Sciatic nerve (tissue), 2 donors: ENCODE data around the gene FAM153A. TPM values are rescaled to one million over a fixed set of nuclear protein-coding genes. Genes with fewer than 3 reads are reported as not detected.
A peak's percentile ranks its signal among the peaks of the same experiment; 100 is the strongest.
"Not testable (repeated sequence)": the region's sequence is repeated elsewhere in the genome, so short reads cannot be mapped to it uniquely, and the experiment has no call there.

Experiments
- ATAC-seq: fragments of 200-7000 bp; cut with Tn5 transposase; one replicate; pipeline ENCODE4 v1.9.1; 2020; ENCODE audit warnings: mild to moderate bottlenecking, moderate library complexity
- DNase-seq: peaks from one replicate; pipeline ENCODE4 v3.0.0-alpha.2; 2020; ENCODE audit warnings: low spot score
- intact Hi-C: fragments of 100-400 bp; cut with DNase I; formaldehyde crosslinking; loops from one replicate; pipeline ENCODE4 v1.14.2; 2022
- total RNA-seq: library from RNA; stranded (reverse); fragmentation: NEBNext Ultra II Directional; extraction: Animal tissue kit (Norgen Biotek cat#: 25700); gene quantifications from one replicate; pipeline ENCODE4 v1.2.1, GENCODE V29; 2021
- donor health status: DM: no; HTN: no; CAD: no.
- donor health status: DM: no; HTN: no; CAD: no.

The FAM153A gene
- total RNA-seq, 1 donor from 2014 or later, result 3.0 TPM

DNA sequence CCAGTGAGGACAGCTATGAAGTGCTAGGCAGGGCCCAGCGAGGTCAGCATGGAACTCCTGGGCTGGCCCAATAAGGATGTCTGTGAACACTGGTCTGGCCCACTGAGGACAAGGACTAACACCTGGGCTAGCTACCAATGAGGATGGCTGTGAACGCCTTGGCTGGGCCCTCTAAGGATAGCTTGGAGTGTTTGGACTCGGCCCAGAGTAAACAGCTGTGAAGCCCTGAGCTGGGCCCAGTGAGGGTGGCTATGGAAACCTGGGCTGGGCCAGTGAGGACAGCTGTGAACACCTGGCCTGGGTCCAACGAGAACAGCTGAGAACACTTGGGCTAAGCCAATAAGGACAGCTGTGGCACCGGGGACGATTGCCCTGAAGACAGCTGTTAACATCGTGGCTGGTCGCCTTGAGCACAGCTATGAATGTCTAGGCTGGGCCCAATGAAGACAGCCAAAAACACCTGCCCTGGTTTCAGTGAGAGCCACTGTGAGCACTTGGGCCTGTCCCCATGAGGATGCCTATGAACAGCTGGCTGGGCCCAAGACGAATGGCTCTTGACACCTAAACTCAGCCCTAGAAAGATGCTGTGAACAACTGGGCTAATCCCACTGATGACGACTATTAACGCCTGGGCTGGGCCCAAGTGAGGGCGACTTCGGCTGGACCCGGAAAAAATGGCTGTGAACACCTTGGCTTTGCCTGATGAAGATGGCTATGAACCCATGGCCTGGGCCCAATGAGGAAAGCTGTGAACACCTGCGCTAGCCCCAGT lies 18.8 kb downstream of the FAM153A start:
- DNase-seq, ATAC-seq, intact Hi-C loops: not testable (repeated sequence)

DNA sequence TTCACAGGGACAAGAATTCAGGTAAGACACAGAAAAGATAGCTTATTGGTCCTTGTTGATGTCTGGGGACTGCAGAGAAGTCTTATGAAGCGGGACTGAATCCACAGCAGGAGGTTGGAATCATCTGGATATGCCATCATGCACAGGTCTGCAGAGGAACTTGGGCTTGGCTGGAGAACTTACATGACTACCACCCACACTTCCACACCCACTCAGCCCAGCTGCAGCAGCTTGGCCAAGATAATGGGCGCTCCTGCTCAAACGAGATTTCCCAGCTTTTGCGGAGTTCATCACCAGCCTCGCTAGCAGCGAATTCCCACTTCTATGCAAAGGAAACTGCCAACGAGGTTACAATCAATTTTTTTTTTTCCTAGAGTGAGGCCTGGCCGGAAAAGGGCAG lies 21.7 kb downstream of the FAM153A start:
- intact Hi-C loops, result not testable (repeated sequence)

DNA sequence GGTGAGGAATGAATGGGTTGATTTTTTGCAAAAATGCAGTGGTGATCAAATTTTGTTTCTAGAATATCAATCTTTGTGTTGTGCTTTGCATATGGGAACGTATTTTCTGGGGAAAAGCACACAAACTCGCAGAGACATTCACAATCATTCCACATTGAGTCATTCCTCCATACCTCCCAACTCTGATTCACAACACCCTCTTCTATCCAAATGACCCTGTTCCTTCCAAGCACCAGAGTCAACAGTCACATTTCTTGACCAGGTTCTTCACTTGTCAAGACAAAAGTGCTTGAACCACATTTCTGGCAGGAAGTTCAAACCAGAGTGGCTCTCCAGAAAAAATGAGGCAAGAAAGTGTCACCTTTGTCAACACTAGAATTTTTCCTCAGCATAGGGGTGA lies 35.3 kb downstream of the FAM153A start:
- ATAC-seq, intact Hi-C loops, DNase-seq: not testable (repeated sequence)

More for the DNA sequence above, 21.7 kb downstream of the FAM153A start:
- DNase-seq, ATAC-seq: not testable (repeated sequence)

DNA sequence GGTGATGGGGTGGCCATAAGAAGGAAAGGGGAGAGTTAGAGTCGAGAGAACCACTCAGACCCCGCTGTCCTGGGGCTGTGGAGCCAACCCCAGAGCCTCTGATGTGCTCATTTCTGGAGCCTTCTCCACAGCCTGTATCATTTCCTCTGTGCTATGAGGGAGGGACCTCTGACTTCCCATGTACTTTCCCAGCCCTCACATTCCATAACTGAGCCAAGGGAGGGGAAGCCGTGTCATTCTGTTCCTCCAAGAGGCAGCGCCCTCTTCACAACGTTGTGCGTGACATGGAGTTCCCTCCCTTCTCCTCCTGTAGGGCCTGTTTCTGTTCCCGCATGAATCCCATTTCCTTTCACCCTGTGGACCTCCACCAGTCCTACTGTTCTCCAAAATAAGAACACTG lies 57.8 kb downstream of the FAM153A start:
- ATAC-seq, intact Hi-C loops, DNase-seq: not testable (repeated sequence)

DNA sequence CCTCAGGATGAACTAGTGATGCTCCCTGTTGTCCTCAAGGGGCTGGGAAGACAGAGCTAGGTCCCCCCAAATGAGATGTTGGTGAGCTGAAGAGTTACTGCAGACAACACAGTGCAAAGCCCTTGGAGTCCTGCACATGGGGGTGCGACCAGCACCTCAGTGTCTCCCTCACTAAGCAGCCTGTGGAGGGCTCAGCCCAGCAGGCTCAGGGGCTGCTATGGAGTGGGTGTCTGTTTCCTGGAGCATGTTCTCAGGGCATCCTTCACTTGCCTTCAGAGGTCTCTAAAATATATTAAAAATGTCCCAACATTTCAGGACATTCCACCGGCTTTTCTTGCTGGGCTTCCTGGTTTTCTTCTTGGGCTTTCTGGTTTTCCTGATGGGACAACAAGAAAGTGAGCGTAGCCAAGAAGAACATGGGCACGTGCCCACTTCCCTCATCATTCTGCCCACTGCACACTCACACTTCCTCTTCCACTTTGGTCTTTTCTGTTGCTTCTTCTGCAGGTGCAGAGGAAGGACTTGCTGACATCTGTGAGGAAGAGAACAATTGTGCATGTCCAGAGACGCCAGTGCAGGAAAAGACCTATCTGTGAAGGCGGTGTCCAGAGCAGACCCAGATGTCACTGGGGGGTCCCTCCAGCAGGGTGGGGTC lies 58.7 kb downstream of the FAM153A start:
- intact Hi-C loops, ATAC-seq: not testable (repeated sequence)

DNA sequence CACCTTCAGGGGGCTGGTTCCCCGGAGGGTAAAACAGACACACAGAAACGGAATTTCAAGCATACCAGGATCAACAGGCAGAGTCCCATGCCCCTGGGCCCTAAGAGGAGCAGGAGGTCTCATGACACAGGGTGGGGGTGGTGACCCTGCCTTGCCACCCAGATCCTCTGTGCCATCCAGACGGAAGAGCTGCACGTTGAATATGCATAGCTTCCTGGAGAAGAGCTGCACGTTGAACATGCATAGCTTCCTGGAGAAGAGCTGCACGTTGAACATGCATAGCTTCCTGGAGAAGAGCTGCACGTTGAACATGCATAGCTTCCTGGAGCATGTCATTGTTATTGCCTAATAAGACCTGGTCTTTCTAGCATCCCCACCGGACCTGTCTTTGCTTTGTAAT lies 59.9 kb downstream of the FAM153A start:
- ATAC-seq, intact Hi-C loops, DNase-seq: not testable (repeated sequence)

More for the DNA sequence above, 58.7 kb downstream of the FAM153A start:
- not testable (repeated sequence) for DNase-seq

DNA sequence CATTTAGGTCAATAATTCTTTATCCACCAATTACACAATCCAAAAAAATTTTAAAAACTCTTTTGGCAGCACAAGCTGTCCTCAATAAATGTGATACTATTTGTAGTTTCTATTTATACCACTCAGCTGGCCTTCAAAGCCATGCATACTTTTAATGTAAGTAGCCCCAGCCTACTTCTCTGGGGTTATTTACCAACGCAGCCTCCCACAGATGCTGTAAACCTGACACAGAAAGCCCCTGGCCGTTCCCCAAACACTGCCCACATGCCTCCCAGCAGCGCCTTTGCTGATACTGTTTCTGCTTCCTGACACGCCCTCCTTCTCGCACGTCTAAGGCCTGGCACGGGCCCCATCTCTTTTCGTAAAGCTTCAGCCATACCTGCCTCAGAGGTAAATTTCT lies 62.7 kb downstream of the FAM153A start:
- intact Hi-C loops, DNase-seq, ATAC-seq: not testable (repeated sequence)

DNA sequence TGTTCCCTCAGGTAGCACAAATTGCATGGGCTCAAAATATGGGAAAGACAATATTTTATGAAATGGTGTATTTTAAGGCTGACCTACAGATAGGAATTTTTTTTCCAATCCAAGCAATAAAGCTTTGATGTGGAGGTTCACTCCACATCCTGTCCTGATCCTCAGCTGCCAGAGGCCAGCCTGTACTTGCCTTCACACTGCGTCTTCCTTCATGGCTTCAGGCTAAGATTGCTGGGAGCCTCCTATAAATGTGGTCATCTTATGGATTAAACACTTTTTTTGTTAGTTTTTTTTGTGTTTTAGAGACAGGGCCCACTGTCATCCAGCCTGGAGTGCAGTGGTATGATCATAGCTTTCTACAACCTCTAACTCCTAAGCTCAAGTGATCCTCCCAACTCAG lies 67.3 kb downstream of the FAM153A start:
- intact Hi-C loops, DNase-seq: not testable (repeated sequence)

DNA sequence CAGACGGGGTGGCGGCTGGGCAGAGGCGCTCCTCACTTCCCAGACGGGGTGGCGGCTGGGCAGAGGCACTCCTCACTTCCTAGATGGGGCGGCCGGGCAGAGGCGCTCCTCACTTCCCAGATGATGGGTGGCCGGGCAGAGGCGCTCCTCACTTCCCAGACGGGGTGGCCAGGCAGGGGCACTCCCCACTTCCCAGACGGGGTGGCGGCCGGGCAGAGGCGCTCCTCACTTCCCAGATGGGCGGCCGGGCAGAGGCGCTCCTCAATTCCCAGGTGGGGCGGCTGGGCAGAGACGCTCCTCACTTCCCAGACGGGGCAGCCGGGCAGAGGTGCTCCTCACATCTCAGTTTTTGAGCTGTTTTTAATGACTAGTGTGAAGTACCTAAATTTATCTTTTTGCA lies 86.6 kb downstream of the FAM153A start:
- intact Hi-C loops, DNase-seq, ATAC-seq: not testable (repeated sequence)

More for the DNA sequence above, 67.3 kb downstream of the FAM153A start:
- not testable (repeated sequence) for ATAC-seq

DNA sequence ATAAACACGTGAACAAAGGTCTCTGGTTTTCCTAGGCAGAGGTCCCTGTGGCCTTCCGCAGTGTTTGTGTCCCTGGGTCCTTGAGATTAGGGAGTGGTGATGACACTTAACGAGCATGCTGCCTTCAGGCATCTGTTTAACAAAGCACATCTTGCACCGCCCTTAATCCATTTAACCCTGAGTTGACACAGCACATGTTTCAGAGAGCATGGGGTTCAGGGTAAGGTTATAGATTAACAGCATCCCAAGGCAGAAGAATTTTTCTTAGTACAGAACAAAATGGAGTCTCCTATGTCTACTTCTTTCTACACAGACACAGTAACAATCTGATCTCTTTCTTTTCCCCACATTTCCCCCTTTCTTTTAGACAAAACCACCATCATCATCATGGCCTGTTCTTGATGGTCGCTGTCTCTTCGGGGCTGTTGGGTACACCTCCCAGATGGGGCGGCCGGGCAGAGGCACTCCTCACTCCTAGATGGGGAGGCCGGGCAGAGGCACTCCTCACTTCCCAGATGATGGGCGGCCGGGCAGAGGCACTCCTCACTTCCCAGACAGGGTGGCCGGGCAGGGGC lies 87.3 kb downstream of the FAM153A start:
- intact Hi-C loops, ATAC-seq, DNase-seq: not testable (repeated sequence)

DNA sequence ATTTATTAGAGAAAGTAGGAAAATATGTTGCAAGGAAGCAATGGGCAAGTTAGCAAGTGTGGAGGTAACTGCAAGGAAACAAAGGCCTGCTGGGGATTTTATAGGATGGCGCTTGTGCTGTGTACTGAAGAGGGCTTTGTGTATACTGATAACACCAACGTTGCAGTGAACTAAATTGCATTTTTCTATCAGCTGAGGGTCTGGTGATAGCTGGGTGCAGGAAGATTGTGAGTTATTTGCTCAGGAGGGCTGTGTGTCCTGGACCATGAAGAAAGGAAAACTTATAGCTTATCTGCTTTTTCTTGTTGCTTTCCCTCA lies 88.2 kb downstream of the FAM153A start:
- intact Hi-C loops, DNase-seq: not testable (repeated sequence)

DNA sequence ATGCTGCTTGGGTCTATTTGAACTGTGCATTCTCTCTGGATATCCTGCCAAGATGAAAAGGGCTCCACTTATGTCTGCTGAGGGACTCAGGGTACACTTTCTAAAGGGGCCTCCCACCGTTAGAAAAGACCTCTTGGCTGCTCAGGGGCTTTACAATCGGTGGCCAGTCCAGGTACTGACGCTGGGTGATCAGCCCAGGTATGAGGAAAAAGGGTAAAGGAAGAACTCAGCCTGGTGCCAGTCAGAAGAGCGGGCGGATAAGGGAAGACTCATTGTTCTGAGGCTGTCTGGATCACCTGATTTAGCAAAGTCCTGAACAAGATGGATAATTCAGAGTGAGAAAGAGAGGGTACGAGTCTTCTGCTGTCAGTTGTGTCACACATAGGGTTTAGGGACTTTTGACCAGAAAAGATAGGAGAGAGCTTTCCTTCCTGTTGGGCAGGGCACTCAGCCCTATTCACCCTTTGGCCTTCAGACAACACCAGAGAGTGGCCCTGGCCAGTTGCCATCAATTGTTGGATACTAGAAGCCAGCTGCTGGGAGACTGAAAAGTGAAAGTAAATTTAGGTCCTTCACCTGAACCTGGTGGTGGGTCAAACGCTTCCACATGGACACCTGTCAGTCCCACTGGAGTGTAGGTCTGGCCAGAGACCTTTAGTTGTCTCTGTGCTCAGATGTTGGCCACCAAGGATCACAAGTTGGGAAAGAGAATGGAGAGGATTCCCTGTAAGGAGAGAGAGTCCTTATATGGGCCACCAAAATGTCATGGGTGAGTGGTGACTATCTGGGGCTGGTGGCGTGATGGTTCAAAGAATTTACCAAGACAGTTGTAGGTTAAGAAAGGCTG lies 88.8 kb downstream of the FAM153A start:
- DNase-seq, result peak; percentile 61
- intact Hi-C loops, ATAC-seq: not testable (repeated sequence)

More for the DNA sequence above, 88.2 kb downstream of the FAM153A start:
- not testable (repeated sequence) for ATAC-seq

DNA sequence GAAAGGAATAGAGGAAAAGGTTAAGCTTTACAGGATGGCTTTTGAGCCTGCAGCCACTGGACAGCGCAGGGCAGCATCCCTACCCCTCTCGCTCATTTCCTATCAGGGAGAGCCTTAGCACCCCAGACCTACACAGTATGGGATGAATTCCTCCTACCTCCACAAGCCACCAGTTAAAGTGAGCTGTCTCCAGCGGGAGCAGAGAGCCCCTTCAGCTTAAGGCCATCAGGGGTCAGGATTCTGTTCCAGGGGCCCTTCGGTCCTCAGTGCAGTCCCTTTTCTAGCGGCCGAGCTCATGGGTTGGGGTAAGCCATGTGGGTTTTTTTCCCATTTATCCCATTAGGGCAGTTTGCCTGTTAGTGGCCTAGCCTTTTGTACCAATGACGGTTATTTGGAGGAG lies 89.7 kb downstream of the FAM153A start:
- intact Hi-C loops, DNase-seq, ATAC-seq: not testable (repeated sequence)

DNA sequence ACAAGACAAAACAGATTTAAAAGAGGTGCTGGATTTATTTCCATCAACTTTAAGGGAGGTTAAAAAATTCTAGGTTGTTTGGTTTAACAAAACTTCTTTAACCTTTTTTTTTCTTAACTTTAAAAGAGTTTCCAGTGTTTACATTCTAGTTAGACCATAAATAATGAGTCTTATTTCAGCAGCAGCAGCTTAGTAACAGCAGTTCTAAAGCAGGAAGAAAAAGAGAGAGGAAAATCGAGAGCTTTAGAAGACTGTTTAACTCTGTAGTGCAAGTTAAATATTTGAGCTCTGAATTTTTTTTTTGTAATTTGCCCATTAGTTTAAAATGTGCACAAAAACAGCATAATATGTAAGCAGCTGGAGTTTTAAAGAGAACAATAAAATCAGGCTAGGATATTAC lies 90.2 kb downstream of the FAM153A start:
- intact Hi-C loops, DNase-seq, ATAC-seq: not testable (repeated sequence)

DNA sequence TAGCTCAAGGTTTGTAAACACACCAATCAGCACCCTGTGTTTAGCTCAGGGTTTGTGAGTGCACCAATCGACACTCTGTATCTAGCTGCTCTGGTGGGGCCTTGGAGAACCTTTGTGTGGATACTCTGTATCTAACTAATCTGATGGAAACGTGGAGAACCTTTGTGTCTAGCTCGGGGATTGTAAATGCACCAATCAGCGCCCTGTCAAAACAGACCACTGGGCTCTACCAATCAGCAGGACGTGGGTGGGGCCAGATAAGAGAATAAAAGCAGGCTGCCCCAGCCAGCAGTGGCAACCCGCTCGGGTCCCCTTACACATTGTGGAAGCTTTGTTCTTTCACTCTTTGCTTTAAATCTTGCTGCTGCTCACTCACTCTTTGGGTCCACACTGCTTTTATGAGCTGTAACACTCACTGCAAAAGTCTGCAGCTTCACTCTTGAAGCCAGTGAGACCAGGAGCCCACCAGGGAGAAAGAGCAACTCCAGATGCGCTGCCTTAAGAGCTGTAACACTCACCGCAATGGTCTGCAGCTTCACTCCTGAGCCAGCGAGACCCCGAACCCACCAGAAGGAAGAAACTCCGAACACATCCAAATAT lies 93.6 kb downstream of the FAM153A start:
- ATAC-seq, DNase-seq, intact Hi-C loops: not testable (repeated sequence)

DNA sequence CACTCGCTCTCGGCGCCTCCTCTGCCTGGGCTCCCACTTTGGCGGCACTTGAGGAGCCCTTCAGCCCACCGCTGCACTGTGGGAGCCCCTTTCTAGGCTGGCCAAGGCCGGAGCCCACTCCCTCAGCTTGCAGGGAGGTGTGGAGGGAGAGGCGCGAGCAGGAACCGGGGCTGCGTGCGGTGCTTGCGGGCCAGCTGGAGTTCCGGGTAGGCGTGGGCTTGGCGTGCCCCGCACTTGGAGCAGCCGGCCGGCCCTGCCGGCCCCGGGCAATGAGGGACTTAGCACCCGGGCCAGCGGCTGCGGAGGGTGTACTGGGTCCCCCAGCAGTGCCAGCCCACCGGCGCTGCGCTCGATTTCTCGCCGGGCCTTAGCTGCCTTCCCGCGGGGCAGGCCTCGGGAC lies 94.6 kb downstream of the FAM153A start:
- DNase-seq, ATAC-seq, intact Hi-C loops: not testable (repeated sequence)

DNA sequence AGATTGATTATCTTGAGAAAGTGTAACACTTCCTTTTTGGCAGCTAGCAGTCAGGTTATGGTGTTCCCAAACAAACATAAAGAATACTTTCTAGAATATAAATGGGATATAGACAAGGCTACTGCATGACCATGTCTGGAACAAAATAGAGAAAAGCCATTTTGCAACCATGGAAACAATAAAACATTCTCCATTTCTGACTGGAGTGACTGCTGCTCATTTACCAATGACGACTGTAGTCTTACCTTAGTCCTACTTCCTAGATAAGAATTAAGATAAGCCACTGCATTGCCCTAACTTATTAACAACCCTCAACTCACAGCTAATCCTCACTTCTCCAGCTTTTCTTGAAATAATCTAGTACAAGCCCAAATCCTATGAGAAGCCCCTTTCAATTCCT lies 100.8 kb downstream of the FAM153A start:
- DNase-seq, intact Hi-C loops, ATAC-seq: not testable (repeated sequence)
